ENCODE data around the gene SUCNR1.

DNA sequence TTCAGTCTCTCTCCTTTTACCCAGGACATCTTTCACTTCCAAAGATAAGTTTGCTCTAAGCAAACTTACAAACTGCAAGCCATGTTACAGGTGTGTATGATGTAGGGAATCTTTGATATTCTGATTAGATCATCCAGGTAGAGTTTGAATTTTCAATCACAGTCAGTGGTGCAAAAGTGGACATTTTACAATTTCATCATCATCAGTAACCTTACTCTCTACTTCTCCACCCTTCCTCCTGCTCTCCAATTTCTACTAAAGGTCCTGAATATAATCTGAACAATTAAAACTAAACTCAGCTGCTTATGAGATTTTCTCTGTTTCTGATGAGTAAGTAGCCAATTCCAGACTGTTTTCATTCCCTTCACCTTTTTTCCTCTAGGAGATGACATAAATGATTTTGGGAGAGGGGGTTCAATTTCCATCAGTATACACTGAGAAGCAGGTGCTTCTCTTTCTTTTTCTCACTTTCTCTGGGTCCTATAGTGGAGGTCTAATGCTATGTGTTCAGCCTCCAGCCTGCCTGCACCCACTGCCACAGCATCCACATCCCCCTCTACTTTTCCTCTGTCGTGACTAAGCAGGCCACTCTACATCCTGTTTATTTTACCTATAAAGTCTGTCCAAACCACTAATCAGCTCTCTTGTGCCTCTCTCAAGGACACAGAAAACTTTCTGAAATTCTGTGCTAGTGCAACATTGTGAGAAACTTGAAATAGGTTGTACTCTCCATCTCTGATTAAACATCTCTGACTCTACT is 27.6 kb downstream of the SUCNR1 start:
- TF ChIP-seq, protein P1, sequence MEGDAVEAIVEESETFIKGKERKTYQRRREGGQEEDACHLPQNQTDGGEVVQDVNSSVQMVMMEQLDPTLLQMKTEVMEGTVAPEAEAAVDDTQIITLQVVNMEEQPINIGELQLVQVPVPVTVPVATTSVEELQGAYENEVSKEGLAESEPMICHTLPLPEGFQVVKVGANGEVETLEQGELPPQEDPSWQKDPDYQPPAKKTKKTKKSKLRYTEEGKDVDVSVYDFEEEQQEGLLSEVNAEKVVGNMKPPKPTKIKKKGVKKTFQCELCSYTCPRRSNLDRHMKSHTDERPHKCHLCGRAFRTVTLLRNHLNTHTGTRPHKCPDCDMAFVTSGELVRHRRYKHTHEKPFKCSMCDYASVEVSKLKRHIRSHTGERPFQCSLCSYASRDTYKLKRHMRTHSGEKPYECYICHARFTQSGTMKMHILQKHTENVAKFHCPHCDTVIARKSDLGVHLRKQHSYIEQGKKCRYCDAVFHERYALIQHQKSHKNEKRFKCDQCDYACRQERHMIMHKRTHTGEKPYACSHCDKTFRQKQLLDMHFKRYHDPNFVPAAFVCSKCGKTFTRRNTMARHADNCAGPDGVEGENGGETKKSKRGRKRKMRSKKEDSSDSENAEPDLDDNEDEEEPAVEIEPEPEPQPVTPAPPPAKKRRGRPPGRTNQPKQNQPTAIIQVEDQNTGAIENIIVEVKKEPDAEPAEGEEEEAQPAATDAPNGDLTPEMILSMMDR (IDR thresholded peaks at IDR 0.05): no peak
- no peak for TF ChIP-seq POLR2A (IDR thresholded peaks at IDR 0.05)
- TF ChIP-seq EP300 (IDR thresholded peaks at IDR 0.05): no peak
